Measurements from ENCODE around the gene FANCI.

Gene FANCI

DNA sequence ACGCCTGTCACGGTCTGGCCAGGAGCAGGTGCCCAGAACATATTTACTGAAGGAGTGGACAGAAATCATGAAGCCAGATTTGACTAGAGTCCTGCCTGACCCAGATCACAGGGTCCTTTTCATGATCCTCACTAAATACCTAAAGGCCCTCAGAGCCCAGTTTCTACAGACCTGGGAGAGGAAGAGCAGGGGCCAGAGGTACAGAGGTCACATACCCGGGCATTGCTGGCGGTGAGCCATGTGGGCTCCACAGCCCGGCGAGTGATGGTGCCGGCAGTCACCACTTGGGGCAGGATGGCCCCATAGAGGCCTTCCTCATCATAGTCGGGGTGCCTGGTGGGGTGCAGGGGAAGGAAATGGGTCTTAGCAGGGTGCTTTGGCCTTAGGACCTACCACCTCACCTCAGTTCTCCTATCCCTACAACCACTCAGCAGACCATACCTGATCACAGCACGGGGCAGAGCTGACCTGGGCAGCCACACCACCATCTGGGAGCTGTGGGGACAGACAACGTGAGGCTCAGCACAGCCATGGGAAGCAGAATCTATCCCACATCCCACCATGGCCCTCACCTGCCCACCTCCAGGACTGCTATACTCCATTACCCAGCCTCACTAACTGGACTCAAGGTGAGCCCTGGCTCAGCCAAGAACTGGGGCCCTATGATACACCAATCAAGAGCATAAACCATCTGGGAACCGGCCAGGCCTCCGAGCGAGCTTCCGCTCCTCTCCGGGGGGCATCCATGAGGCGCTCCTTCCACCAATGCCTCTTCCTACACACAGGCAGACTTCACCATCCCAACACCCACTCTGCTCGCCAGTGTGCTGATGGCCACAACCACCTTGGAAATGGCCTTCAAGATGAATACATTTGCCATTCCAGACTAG is 78.0 kb downstream of the FANCI start:
- Histone ChIP-seq H3K4me1 (ENCODE audit: insufficient read depth, low read length) (no peaks in the 10 kb centered on the region), H3K9me3 (ENCODE audit: low read length) (no peaks in the 10 kb centered on the region), H3K4me3 (ENCODE audit: low read length) (no peak overlapping the region), H3K36me3 (ENCODE audit: insufficient read depth, low read length) (peaks cover 100% of the 10 kb centered on the region), H3K27me3 (ENCODE audit: insufficient read depth, low read length) (no peaks in the 10 kb centered on the region), H2AFZ (ENCODE audit: low read depth, low read length) (no peak overlapping the region)

DNA sequence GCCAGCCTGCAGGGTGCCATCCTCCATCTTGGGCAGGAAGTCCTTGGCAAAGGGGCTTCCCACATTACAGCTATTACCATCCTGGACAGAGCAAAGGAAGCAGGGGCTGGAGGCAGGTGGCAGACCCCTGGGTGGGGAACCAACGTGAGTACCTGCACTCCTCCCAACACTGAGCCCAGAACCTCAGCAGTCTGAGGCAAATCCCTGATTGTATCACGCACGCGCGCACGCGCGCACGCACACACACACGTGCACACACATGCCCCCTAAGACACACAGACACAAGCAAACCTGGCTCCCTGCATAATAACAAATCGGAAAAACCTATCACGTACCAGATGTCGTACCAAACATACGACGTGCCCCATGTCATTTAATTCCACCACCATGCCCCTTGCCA is 79.0 kb downstream of the FANCI start:
- Histone ChIP-seq H3K4me1 (ENCODE audit: insufficient read depth, low read length) (no peaks in the 10 kb centered on the region), H3K36me3 (ENCODE audit: insufficient read depth, low read length) (peaks cover 100% of the 10 kb centered on the region), H3K4me3 (ENCODE audit: low read length) (no peak overlapping the region), H2AFZ (ENCODE audit: low read depth, low read length) (no peak overlapping the region), H3K27me3 (ENCODE audit: insufficient read depth, low read length) (no peaks in the 10 kb centered on the region), H3K9me3 (ENCODE audit: low read length) (no peaks in the 10 kb centered on the region)

DNA sequence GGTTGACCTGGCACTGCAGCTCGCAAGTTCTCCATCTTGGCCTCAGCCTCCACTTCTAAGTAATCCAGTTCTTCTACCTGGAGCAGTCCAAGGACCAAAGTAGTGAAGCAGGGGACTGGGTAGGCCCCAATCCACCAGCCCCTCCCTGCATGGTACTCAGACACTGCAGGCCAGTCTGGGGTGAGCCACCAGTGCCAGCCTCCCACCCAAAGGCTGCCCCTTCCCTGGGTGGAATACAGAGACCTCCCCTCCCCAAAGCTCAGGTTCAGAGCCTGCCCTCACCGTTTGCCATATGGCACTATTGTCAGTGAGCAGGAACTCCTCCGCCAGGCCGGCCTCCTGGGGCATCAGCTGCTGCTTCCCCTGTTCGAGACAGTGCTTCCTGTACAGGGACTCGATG is 80.0 kb downstream of the FANCI start:
- H3K4me3 ChIP-seq (ENCODE audit: low read length) = no peak overlapping the region
- H3K4me1 ChIP-seq (ENCODE audit: insufficient read depth, low read length) = no peaks in the 10 kb centered on the region
- H3K27me3 ChIP-seq (ENCODE audit: insufficient read depth, low read length) = no peaks in the 10 kb centered on the region
- H3K36me3 ChIP-seq (ENCODE audit: insufficient read depth, low read length) = peaks cover 100% of the 10 kb centered on the region
- no peak overlapping the region for H2AFZ ChIP-seq (ENCODE audit: low read depth, low read length)
- no peaks in the 10 kb centered on the region for H3K9me3 ChIP-seq (ENCODE audit: low read length)

DNA sequence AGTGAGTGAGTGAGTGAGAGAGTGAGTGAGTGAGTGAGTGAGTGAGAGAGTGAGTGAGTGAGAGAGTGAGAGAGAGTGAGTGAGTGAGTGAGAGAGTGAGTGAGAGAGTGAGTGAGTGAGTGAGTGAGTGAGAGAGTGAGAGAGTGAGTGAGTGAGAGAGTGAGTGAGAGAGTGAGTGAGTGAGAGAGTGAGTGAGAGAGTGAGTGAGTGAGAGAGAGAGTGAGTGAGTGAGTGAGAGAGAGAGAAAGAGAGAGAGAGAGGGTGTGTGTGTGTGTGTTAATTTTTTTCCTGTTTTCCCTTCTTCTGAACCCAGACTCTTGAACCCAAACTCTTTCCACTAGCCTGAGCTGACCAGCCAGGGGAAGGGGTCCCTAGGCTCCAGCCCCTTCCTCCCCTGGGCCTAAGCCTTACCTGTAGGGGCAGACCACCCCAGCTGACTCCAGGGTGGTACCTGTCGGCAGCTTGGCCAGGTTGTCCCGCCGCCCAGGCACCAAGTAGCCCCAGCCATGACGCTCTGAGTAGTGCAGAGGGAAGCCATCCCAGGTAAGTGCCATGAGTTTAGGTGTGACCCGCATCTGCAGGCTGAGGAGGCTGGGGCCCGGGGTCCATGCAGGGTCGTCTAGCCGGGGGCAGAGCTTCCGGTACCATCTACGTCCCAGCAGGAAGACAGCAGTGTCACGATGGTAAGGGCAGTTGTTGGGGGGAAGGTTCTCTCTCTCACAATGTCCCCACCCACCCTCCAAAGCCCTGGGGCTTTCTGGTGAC is 81.4 kb downstream of the FANCI start:
- Histone ChIP-seq H3K36me3 (ENCODE audit: insufficient read depth, low read length) (peaks cover 99% of the 10 kb centered on the region), H3K27me3 (ENCODE audit: insufficient read depth, low read length) (no peaks in the 10 kb centered on the region), H3K9me3 (ENCODE audit: low read length) (no peaks in the 10 kb centered on the region), H3K4me1 (ENCODE audit: insufficient read depth, low read length) (no peaks in the 10 kb centered on the region), H2AFZ (ENCODE audit: low read depth, low read length) (no peak overlapping the region), H3K4me3 (ENCODE audit: low read length) (no peak overlapping the region)

DNA sequence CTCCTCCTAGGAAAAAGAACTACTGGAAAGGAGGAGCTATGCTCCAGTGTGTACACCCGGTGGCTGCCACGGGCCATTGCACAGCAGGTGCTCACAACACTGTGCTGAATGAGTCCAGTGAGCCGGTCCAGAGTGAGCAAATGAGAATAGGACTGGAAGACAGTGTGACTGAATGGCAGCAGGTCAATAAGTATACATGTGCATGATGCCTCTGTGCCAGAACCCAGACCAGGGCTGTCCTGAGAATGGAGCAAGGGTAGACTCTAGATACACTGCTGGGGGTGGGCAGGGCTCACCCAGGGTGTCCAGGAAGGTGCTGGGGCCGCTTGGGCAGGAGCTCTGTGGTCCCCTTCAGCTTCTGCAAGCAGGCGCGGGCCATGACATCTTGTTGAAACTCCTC is 82.5 kb downstream of the FANCI start:
- Histone ChIP-seq H3K4me3 (ENCODE audit: low read length) (no peak overlapping the region), H3K36me3 (ENCODE audit: insufficient read depth, low read length) (peaks cover 99% of the 10 kb centered on the region)

DNA sequence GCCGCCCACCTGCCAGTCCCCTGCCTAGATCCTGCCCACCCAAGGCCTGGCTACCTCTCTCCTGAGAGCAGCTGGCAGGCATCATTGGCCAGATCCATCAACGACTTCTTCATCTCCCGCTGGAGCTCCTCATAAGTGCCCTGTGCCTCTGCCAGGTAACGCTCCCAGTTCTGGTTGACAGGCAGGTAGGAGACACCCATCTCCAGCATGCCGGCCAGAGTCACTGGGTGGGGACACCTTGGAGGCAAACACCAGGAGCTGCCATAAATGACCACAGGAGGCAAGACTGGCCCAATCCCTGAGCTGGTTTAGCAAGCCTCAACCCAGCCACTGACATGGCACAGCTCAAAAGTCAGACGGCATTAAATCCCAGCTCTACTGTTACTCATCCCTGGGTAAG is 83.3 kb downstream of the FANCI start:
- peaks cover 8% of the 10 kb centered on the region for H3K4me1 ChIP-seq (ENCODE audit: insufficient read depth, low read length)
- peaks cover 98% of the 10 kb centered on the region for H3K36me3 ChIP-seq (ENCODE audit: insufficient read depth, low read length)
- H3K4me3 ChIP-seq (ENCODE audit: low read length) = no peak overlapping the region
- no peaks in the 10 kb centered on the region for H3K27me3 ChIP-seq (ENCODE audit: insufficient read depth, low read length)
- no peak overlapping the region for H2AFZ ChIP-seq (ENCODE audit: low read depth, low read length)
- no peaks in the 10 kb centered on the region for H3K9me3 ChIP-seq (ENCODE audit: low read length)

More for the DNA sequence above, 82.5 kb downstream of the FANCI start:
- no peaks in the 10 kb centered on the region for H3K27me3 ChIP-seq (ENCODE audit: insufficient read depth, low read length)
- H2AFZ ChIP-seq (ENCODE audit: low read depth, low read length) = no peak overlapping the region
- no peaks in the 10 kb centered on the region for H3K9me3 ChIP-seq (ENCODE audit: low read length)
- H3K4me1 ChIP-seq (ENCODE audit: insufficient read depth, low read length) = no peaks in the 10 kb centered on the region

DNA sequence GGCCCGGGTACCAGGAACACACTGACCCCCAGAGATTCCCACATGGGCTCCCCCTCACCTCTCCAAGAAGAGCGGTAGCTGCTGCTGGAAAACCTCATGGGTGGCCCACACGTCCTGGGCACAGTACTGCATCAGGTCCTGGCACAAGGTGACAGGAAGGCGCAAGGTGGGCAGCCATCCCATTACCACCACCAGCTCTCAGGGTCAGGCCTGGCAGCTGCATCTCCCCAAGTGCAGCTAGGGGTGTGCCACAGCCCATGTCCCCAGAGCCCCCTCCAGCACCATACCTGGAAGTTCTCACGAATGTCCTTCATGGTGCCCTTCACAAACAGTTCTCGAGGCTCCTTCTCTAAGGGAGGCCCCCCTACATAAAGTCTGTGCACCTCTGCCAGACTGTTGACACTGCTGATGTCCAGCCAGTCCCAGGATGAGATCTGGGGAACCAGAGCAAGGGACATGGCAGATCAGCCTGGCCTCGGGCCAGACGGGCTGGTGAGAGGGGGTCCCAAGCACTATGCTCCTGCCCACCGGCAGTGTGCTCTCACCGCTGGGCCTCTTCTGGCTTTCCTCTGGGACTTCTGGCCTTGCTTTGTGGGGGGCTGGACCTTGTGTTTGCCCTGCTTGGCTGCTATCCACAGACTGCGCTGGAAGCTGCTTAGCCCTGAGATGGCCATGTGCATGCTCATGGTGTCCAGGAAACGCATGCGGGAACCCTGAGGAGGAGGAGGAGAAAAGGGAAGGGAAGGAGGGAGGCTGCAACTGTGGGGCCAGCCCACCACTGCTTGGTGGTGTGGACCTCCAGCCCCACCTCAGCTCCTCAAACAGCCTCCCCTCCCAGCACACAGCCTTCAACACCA is 84.8 kb downstream of the FANCI start:
- H3K4me3 ChIP-seq (ENCODE audit: low read length) = no peak overlapping the region
- no peak overlapping the region for H2AFZ ChIP-seq (ENCODE audit: low read depth, low read length)
- H3K27me3 ChIP-seq (ENCODE audit: insufficient read depth, low read length) = no peaks in the 10 kb centered on the region
- H3K9me3 ChIP-seq (ENCODE audit: low read length) = no peaks in the 10 kb centered on the region
- peaks cover 13% of the 10 kb centered on the region for H3K4me1 ChIP-seq (ENCODE audit: insufficient read depth, low read length)
- H3K36me3 ChIP-seq (ENCODE audit: insufficient read depth, low read length) = peaks cover 94% of the 10 kb centered on the region

DNA sequence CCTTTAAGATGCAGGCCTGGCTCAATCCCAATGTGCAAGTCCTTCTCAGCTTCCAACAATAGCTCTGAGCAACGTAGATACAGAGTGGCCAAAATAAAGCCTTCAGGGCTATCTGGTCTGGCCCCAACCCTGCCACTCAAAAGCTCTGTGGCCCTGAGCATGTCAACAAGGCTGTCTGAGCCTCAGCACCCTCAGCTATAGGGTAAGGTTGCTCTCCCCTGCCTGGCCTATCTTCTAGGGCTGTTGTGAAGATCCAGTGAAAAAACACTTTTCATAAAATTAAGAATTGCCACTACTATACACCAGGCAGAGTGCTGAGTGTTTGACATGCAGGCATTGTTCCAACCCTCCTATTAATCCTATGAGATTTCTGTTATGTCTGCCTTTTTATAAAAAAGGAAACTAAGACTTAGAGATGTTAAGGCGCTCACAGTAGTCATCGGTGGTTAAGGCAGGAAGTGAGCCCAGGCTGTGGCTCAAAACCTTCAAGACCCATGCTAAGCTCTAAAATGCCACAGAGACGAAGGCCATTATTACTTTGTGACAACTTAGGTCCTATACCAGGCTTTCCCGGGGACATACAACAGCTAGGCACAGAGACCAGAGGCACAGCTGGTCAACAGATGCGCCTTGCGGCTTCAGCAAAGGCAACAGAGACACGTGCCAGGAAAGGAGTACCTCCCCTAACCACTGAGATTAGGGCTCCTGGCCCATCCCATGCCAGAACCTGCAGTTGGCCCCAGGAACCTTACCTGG is 85.7 kb downstream of the FANCI start:
- Histone ChIP-seq H2AFZ (ENCODE audit: low read depth, low read length) (no peak overlapping the region), H3K4me3 (ENCODE audit: low read length) (no peak overlapping the region), H3K27me3 (ENCODE audit: insufficient read depth, low read length) (no peaks in the 10 kb centered on the region), H3K36me3 (ENCODE audit: insufficient read depth, low read length) (peaks cover 85% of the 10 kb centered on the region), H3K4me1 (ENCODE audit: insufficient read depth, low read length) (peaks cover 18% of the 10 kb centered on the region), H3K9me3 (ENCODE audit: low read length) (no peaks in the 10 kb centered on the region)

DNA sequence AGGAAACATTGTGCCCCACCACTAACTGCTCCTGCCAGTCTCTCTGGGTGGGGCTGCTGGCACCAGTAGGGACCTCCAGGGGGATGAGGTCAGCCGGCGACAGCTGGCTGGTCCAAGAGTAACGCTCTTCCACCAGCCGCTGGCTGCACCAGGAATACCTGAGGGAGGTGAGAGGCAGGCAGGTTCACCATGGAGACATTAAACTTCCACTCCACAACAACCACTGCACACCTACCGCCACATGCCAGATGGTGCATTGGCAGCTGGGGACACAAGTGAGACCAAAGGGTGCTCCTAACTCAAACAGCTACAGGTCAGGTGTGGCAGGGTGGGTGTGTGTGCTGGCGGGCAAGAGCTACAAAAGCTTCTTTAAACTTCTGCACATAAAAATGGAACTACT is 86.3 kb downstream of the FANCI start:
- Histone ChIP-seq H3K4me1 (ENCODE audit: insufficient read depth, low read length) (peaks cover 18% of the 10 kb centered on the region), H3K27me3 (ENCODE audit: insufficient read depth, low read length) (no peaks in the 10 kb centered on the region), H3K4me3 (ENCODE audit: low read length) (no peak overlapping the region), H2AFZ (ENCODE audit: low read depth, low read length) (no peak overlapping the region), H3K9me3 (ENCODE audit: low read length) (no peaks in the 10 kb centered on the region), H3K36me3 (ENCODE audit: insufficient read depth, low read length) (peaks cover 79% of the 10 kb centered on the region)

DNA sequence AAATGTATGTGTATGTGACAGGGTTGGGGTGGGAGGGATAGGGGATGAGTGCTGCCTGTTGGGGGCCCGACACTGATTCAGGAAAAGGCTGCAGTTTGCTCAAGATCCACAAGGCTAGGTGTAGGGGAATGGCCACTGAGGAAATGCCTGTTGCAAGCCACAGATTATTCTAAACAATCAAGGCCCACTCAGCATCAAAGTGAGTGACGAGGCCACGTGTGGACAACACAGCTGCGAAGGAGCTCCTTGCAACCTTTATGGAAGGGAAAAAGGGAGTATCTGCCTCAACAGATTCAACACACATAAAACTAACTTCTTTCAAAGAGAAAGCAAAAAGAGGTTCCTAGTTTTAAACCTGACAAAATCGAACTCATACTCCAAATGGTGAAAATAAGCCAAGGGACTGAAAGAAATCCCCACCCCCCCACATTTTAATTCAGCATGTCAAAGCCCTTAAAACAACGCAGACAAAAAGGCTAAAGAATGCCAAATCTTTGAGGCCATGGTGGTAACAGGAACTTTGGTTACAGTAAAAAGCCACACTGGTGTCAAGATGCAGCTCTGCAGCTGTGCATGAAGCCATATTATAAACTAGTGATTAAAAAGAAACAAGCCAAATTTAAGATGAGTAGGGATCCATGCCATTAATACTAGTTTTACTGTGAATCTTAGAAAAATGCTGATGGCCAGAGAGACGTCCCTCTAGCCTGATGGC is 87.3 kb downstream of the FANCI start:
- H3K36me3 ChIP-seq (ENCODE audit: insufficient read depth, low read length) = peaks cover 70% of the 10 kb centered on the region
- H3K4me3 ChIP-seq (ENCODE audit: low read length) = no peak overlapping the region
- H3K4me1 ChIP-seq (ENCODE audit: insufficient read depth, low read length) = peaks cover 25% of the 10 kb centered on the region

DNA sequence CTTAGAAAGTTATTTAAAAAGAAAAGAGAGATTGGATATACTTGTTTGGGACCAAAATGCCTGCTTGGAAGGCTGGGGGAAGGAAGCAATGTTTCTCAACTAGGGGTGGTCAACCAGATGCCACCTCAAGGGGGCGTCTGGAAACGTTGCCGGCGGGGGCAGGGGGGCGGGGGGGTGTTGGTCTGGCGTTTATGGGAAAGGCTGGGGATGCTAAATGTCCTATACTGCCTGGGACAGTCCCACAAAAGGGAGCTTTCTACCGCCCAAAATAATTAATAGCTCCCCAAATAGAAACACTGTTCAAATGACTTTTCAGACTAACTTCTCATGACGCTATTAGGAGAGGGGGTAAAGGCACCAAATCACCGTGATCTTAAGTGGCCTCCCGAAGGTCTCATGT is 88.7 kb downstream of the FANCI start:
- Histone ChIP-seq H3K9me3 (ENCODE audit: low read length) (no peaks in the 10 kb centered on the region), H3K4me1 (ENCODE audit: insufficient read depth, low read length) (peaks cover 25% of the 10 kb centered on the region), H2AFZ (ENCODE audit: low read depth, low read length) (no peak overlapping the region), H3K4me3 (ENCODE audit: low read length) (no peak overlapping the region), H3K36me3 (ENCODE audit: insufficient read depth, low read length) (peaks cover 56% of the 10 kb centered on the region), H3K27me3 (ENCODE audit: insufficient read depth, low read length) (peaks cover 6% of the 10 kb centered on the region)

More for the DNA sequence above, 87.3 kb downstream of the FANCI start:
- H3K9me3 ChIP-seq (ENCODE audit: low read length) = no peaks in the 10 kb centered on the region
- no peaks in the 10 kb centered on the region for H3K27me3 ChIP-seq (ENCODE audit: insufficient read depth, low read length)
- no peak overlapping the region for H2AFZ ChIP-seq (ENCODE audit: low read depth, low read length)
